ENCODE results near the gene MICU1.

- TF ChIP-seq POLR2A (IDR thresholded peaks at IDR 0.05) = no peak
- no peak for TF ChIP-seq CTCF (IDR thresholded peaks at IDR 0.05)
Observed at GRCh38 chr10:72573079-72573478, 52.8 kb downstream of the MICU1 start.
